HAP-1 (cell line): ENCODE data around the gene C16orf92.

Experiments used
- DNase-seq, 2 experiments: peaks; one replicate each; pipeline ENCODE4 v3.0.0-alpha.2; 2016 to 2020; ENCODE audit warnings: low spot score in 2 of 2
- H3K27me3 ChIP-seq: fragments of 250-450 bp; sonication (Bioruptor Pico); 2 replicates; pipeline ENCODE4 v1.5.1; 2020; ENCODE audit warnings: low read depth, mild to moderate bottlenecking, moderate library complexity
- H3K36me3 ChIP-seq: fragments of 250-450 bp; sonication (Bioruptor Pico); replicated peaks from 2 replicates; pipeline ENCODE4 v1.5.1; 2020; ENCODE audit warnings: mild to moderate bottlenecking
- H3K4me1 ChIP-seq: fragments of 250-450 bp; sonication (Bioruptor Pico); 2 replicates; pipeline ENCODE4 v1.5.1; 2020; ENCODE audit warnings: mild to moderate bottlenecking
- H3K4me3 ChIP-seq: fragments of 250-450 bp; sonication (Bioruptor Pico); 2 replicates; pipeline ENCODE4 v1.5.1; 2020; ENCODE audit warnings: mild to moderate bottlenecking, moderate library complexity
- H3K9me3 ChIP-seq: fragments of 250-450 bp; sonication (Bioruptor Pico); 2 replicates; pipeline ENCODE4 v1.5.1; 2020; ENCODE audit warnings: mild to moderate bottlenecking, moderate library complexity
- in situ Hi-C: fragments of 300-500 bp; cut with MboI; formaldehyde crosslinking; loops from 3 replicates; pipeline ENCODE4 v1.14.3; 2020; ENCODE audit warnings: low sequenced_read_pairs, inconsistent platforms, mixed read lengths

Gene C16orf92

DNA sequence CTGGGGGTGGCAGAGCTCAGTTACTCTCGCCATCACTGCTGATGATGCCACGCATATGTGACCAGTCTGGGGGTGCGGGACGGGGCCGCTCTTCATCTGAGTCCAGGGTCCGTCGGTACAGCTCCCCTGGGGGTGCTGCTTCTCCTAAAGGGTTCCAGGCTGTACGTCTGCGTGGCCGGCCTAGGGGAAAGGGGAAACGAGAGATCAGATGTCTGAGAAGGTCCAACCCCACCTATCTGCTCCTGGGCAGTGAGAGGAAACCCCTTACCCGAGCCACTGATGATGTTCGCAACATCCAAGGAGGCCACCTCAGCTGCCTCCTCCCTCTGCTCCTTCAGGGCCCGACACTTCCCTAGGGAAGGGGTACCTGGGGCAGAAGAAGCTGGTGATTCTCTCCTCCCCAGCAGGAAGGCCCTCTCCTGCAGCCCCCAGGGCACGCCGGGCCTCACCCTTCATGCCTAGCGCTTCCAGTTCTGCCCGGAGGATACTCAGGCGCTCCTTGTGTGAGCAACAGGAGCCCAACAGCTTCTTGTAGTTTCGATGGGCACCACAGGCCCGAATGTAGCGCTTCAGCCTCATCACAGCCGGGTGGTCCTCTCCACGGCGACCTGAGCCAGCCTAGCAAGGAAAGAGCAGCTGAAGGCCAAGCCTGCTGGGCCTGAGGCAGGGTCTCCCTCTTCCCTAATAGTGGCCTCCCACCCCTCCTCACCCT lies 29.7 kb upstream of the C16orf92 start:
- DNase-seq, result no peak
- Histone ChIP-seq H3K4me3 (no peak overlapping the region), H3K36me3 (peaks cover 52% of the 10 kb centered on the region), H3K27me3 (no peaks in the 10 kb centered on the region), H3K9me3 (no peaks in the 10 kb centered on the region), H3K4me1 (peaks cover 13% of the 10 kb centered on the region)
- in situ Hi-C loops, result no loop called here

DNA sequence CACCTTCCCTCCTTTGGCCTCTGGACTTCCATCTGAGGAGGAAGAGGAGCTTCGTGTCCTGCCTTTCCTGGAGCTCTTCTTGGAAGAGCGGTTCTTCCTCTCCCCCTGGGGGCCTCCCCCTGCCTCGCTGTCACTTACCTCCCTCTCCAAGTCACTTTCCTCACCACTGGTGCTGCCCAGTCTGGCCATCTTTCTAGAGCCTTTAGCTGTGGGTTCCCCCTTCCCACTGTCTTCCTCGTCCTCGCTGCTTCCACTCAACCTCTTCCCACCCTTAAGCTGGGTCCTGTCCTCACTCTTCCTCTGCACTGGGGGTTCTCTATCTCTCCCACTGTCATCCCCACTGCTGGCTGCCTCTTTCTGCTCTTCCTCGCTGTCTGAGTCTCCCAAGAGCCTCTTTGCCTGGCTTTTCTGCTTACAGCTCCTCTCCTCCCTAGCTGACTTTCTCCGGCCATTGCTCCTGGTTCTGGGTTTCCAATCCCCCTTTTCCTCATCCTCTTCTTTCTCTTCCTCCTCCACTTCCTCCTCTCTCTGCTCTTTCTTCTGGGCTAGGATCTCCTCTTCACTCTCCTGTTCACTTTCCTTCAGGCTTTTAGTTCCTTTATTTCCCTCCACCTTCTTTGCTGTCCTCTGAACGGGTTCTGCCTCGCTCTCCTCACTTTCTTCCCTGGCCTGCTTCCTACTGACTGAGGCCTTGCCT lies 28.9 kb upstream of the C16orf92 start:
- no peak for DNase-seq
- Histone ChIP-seq H3K9me3 (no peaks in the 10 kb centered on the region), H3K27me3 (no peaks in the 10 kb centered on the region), H3K4me3 (no peak overlapping the region), H3K4me1 (peaks cover 13% of the 10 kb centered on the region), H3K36me3 (peaks cover 48% of the 10 kb centered on the region)
- in situ Hi-C loops, result no loop called here

DNA sequence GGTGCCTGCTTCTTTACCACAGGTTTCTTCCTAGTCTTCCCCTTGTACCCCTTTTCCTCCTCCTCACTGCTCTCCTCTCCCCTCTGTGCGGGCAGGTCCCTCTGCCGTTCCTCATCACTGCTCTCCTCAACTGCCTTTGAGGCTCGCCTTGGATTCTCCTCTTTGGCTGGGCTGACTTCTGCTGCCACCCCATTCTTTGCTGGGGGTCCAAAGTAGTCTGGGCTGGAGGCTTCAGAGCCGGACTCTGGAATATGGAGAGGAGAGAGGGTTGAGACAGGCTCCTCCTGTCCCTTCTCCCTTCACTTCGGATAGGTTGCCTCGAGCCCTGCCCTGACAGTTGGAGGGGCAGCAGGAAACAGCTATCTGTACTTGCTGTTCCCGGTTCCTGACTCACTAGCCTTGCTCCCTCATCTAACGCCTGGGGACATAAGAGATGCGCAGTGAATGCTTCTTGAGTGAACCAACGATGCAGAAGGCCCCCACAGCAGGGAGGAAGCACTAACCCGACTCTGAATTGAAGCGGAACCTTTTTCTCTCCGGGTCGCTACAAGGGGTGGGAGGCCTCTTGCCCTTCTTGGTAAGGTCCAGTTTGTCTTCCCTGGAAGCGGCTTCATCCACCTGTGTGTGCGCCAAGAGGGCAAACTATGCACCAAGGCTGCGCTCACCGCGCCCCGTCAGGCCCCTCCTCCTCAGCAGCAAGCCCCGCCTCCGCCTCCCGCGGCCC lies 28.2 kb upstream of the C16orf92 start:
- H3K9me3 ChIP-seq, result no peaks in the 10 kb centered on the region
- no peaks in the 10 kb centered on the region for H3K27me3 ChIP-seq
- H3K36me3 ChIP-seq, result peaks cover 48% of the 10 kb centered on the region
- in situ Hi-C loops, result no loop called here
- peak overlapping the region; percentile 92 for H3K4me3 ChIP-seq
- peaks cover 13% of the 10 kb centered on the region for H3K4me1 ChIP-seq
- DNase-seq, result peak; percentile 45 to 81

- Histone ChIP-seq H3K4me3 (peak within 1 kb of the TSS; percentile 92), H3K27me3 (no peaks in the 10 kb centered on the region), H3K4me1 (peaks cover 13% of the 10 kb centered on the region), H3K9me3 (no peaks in the 10 kb centered on the region), H3K36me3 (peaks cover 45% of the 10 kb centered on the region)
- DNase-seq, result peak; percentile 82 to 90
- in situ Hi-C loops, result no loop called here
Measured at GRCh38 chr16:29995324-29995910, 27.6 kb upstream of the C16orf92 start, which contains the start of gene HIRIP3. Gene HIRIP3 (minus strand): TSS chr16:29995617. CDS start chr16:29995605, 12 bp downstream.

DNA sequence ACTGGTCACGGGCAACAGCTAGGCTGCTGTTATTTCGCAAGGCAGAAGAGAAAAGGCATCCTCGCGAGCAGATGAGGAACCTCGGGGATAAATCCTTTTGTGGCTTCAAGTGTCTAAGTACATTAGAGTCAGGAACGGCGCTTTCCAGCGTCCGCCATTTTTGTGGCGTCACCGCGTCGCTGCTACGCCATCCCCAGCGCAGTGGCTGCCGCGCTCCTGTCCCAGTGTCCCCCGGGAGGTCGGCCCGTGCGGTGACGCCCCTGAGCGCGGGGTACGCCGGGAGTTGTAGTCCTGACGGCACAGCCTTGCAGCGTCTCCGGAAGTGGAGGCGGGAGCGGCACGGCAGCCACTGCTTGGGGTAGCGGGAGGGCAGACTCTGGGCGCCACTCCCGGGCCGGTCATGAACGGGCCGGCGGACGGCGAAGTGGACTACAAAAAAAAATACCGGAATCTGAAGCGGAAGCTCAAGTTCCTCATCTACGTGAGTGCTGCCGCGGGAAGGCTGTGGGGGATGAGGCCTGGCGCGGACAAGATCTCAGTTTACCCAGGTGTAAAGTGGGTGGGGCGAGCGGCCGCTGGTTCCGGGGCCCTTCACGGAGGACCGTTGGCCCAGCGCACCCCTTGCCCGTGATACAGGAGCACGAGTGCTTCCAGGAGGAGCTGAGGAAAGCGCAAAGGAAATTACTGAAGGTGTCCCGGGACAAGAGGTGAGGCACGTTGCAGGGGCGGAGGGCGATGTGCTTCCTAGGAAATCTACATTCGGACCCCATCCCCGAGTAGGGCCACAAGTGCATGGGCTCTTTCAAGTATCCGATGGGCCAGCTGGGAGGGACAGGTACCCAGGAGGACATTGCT lies 26.9 kb upstream of the C16orf92 start, which contains the start of gene INO80E:
TSS of gene INO80E (plus strand) at position 331 of the 855 bp plus-strand sequence. CDS start at position 401, 70 bp downstream.
- in situ Hi-C loops, result no loop called here
- H3K4me3 ChIP-seq, result peak within 1 kb of the TSS; percentile 92
- peaks cover 48% of the 10 kb centered on the region for H3K36me3 ChIP-seq
- no peaks in the 10 kb centered on the region for H3K27me3 ChIP-seq
- DNase-seq, result peak; percentile 95 to 99
- peaks cover 13% of the 10 kb centered on the region for H3K4me1 ChIP-seq
- no peaks in the 10 kb centered on the region for H3K9me3 ChIP-seq

DNA sequence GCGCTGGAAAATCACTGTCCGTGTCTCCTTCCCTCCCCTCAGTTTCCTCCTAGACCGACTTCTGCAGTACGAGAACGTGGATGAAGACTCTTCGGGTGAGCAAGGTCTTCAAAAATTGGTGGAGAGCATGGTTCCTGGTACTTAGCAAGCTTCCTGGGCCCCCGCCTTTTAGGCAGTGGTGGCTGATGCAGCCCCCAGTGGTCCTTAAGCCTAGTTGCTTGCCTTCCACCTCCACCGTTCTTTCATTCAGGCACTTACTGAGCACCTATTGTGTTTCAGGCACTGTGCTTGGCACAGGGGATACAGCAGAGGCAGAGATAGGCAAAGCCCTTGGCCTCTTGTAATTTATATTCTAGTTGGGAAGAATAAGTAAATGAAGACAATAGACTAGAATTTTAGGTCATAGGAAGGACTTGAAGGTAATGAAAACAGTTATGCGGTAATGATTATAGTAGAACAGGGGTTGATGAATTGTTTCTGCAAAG lies 26.2 kb upstream of the C16orf92 start:
- Histone ChIP-seq H3K36me3 (peaks cover 51% of the 10 kb centered on the region), H3K4me1 (peaks cover 13% of the 10 kb centered on the region), H3K9me3 (no peaks in the 10 kb centered on the region), H3K27me3 (no peaks in the 10 kb centered on the region), H3K4me3 (peak overlapping the region; percentile 92)
- in situ Hi-C loops, result no loop called here
- no peak for DNase-seq

- H3K36me3 ChIP-seq, result peaks cover 44% of the 10 kb centered on the region
- H3K4me3 ChIP-seq, result no peak overlapping the region
- H3K27me3 ChIP-seq, result no peaks in the 10 kb centered on the region
- no peak for DNase-seq
- H3K9me3 ChIP-seq, result no peaks in the 10 kb centered on the region
- in situ Hi-C loops, result no loop called here
- H3K4me1 ChIP-seq, result peaks cover 11% of the 10 kb centered on the region
Measured at GRCh38 chr16:29999605-30000004, 23.4 kb upstream of the C16orf92 start.

DNA sequence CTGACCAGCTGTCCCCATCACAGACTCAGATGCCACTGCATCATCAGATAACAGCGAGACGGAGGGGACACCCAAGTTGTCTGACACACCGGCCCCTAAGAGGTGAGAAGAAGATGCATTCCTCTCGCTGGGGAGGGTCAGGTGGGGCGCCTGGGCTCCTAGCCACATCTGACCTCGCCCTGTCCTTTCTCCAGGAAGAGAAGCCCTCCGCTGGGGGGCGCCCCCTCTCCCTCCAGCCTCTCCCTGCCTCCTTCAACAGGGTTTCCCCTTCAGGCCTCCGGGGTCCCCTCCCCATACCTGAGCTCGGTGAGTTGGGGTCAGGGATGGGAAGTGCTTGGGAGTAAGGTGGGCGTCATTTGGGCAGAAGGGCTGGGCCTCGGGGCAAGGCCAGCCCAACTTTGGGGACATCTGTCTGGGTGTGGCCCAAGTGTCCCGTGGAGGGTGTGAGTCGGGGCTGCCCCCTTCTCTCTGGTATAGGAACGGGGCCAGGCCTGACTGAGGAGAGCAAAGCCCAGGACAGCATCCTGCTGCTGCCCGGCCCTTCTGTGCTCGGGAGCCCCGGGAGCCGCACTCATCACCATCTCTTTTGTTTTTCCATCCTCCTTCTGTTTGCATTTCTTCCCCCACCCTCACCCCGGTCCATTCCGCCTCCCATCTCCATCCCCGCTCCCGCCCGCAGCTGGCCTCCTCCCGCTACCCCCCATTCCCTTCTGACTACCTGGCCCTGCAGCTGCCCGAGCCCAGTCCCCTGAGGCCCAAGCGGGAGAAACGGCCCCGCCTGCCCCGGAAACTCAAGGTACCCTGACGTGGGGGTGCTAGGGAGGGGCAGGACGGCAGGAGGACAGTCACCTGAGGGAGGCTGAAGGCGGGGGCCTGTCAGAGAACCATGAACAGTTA lies 22.0 kb upstream of the C16orf92 start:
- H3K27me3 ChIP-seq, result no peaks in the 10 kb centered on the region
- peaks cover 4% of the 10 kb centered on the region for H3K4me1 ChIP-seq
- peaks cover 44% of the 10 kb centered on the region for H3K36me3 ChIP-seq
- H3K9me3 ChIP-seq, result no peaks in the 10 kb centered on the region
- no peak overlapping the region for H3K4me3 ChIP-seq
- in situ Hi-C loops, result no loop called here
- DNase-seq, result no peak

GRCh38 chr16:30002614-30003346 lies 20.2 kb upstream of the C16orf92 start:
- Histone ChIP-seq H3K36me3 (peaks cover 46% of the 10 kb centered on the region), H3K4me3 (no peak overlapping the region), H3K4me1 (no peaks in the 10 kb centered on the region), H3K9me3 (no peaks in the 10 kb centered on the region), H3K27me3 (no peaks in the 10 kb centered on the region)
- in situ Hi-C loops, result no loop called here
- no peak for DNase-seq

GRCh38 chr16:30003670-30004423 lies 19.2 kb upstream of the C16orf92 start:
- no peak for DNase-seq
- H3K4me1 ChIP-seq, result no peaks in the 10 kb centered on the region
- no peak overlapping the region for H3K4me3 ChIP-seq
- peaks cover 41% of the 10 kb centered on the region for H3K36me3 ChIP-seq
- no peaks in the 10 kb centered on the region for H3K9me3 ChIP-seq
- no peaks in the 10 kb centered on the region for H3K27me3 ChIP-seq
- in situ Hi-C loops, result no loop called here

GRCh38 chr16:30004424-30004776 lies 18.6 kb upstream of the C16orf92 start:
- H3K4me1 ChIP-seq, result no peaks in the 10 kb centered on the region
- H3K27me3 ChIP-seq, result no peaks in the 10 kb centered on the region
- no peak overlapping the region for H3K4me3 ChIP-seq
- in situ Hi-C loops, result no loop called here
- no peaks in the 10 kb centered on the region for H3K9me3 ChIP-seq
- no peak for DNase-seq
- H3K36me3 ChIP-seq, result peaks cover 41% of the 10 kb centered on the region
